ENCODE data around the gene CORO1A.
"Not testable (repeated sequence)": the region's sequence is repeated elsewhere in the genome, so short reads cannot be mapped to it uniquely, and the experiment has no call there.

CORO1A gene

GRCh38 chr16:30173054-30173453 lies 10.3 kb upstream of the CORO1A start:
- no peak for DNase-seq (ENCODE audit: low read depth)
- no peak for TF ChIP-seq CTCF (IDR thresholded peaks at IDR 0.05; ENCODE audit: low read depth, low read length, missing control alignments)
- H3K4me3 ChIP-seq (ENCODE audit: low read depth, low read length) = no peak overlapping the region
- in situ Hi-C loops (cut with HindIII; ENCODE audit: low sequenced_read_pairs) = no loop called here

- in situ Hi-C loops (cut with HindIII; ENCODE audit: low sequenced_read_pairs); DNase-seq (ENCODE audit: low read depth); H3K4me3 ChIP-seq (ENCODE audit: low read depth, low read length): not testable (repeated sequence)
Observed at GRCh38 chr16:30176876-30177275, 6.5 kb upstream of the CORO1A start.

GRCh38 chr16:30179195-30179594 lies 4.2 kb upstream of the CORO1A start:
- in situ Hi-C loops (cut with HindIII; ENCODE audit: low sequenced_read_pairs) = no loop called here
- no peak for DNase-seq (ENCODE audit: low read depth)
- TF ChIP-seq CTCF (IDR thresholded peaks at IDR 0.05; ENCODE audit: low read depth, low read length, missing control alignments) = no peak
- no peak overlapping the region for H3K4me3 ChIP-seq (ENCODE audit: low read depth, low read length)

GRCh38 chr16:30179931-30180330 lies 3.5 kb upstream of the CORO1A start:
- H3K4me3 ChIP-seq (ENCODE audit: low read depth, low read length) = no peak overlapping the region
- DNase-seq (ENCODE audit: low read depth) = no peak
- in situ Hi-C loops (cut with HindIII; ENCODE audit: low sequenced_read_pairs) = no loop called here
- TF ChIP-seq CTCF (IDR thresholded peaks at IDR 0.05; ENCODE audit: low read depth, low read length, missing control alignments) = no peak

- TF ChIP-seq CTCF (IDR thresholded peaks at IDR 0.05; ENCODE audit: low read depth, low read length, missing control alignments) = no peak
- in situ Hi-C loops (cut with HindIII; ENCODE audit: low sequenced_read_pairs) = no loop called here
- no peak for DNase-seq (ENCODE audit: low read depth)
- no peak overlapping the region for H3K4me3 ChIP-seq (ENCODE audit: low read depth, low read length)
Observed at GRCh38 chr16:30180741-30181140, 2.7 kb upstream of the CORO1A start.

- peak overlapping the region; percentile 49 for H3K4me3 ChIP-seq (ENCODE audit: low read depth, low read length)
- in situ Hi-C loops (cut with HindIII; ENCODE audit: low sequenced_read_pairs) = no loop called here
- no peak for TF ChIP-seq CTCF (IDR thresholded peaks at IDR 0.05; ENCODE audit: low read depth, low read length, missing control alignments)
- DNase-seq (ENCODE audit: low read depth) = no peak
Observed at GRCh38 chr16:30184096-30184890, 891 bp downstream of the CORO1A start.

GRCh38 chr16:30184891-30185682 lies 1.7 kb downstream of the CORO1A start:
- no peak overlapping the region for H3K4me3 ChIP-seq (ENCODE audit: low read depth, low read length)
- in situ Hi-C loops (cut with HindIII; ENCODE audit: low sequenced_read_pairs) = no loop called here
- DNase-seq (ENCODE audit: low read depth) = no peak
- no peak for TF ChIP-seq CTCF (IDR thresholded peaks at IDR 0.05; ENCODE audit: low read depth, low read length, missing control alignments)

All from astrocyte of the cerebellum (primary cell).